GM06990 (cell line): Measurements from ENCODE around the gene MAGI1.

Experiments
- DNase-seq: peaks from one replicate; pipeline ENCODE4 v3.0.0-alpha.2; 2011; ENCODE audit not compliant: insufficient read length; ENCODE audit errors: extremely low read depth
- H3K27me3 ChIP-seq: replicated peaks from 2 replicates; pipeline ENCODE4 v1.6.0; 2011; ENCODE audit warnings: low read length; ENCODE audit not compliant: control insufficient read depth, insufficient read depth
- H3K36me3 ChIP-seq: 2 replicates; pipeline ENCODE4 v1.5.1; 2011; ENCODE audit warnings: low read length; ENCODE audit not compliant: control insufficient read depth, insufficient read depth
- H3K4me3 ChIP-seq: replicated peaks from 2 replicates; pipeline ENCODE4 v1.5.1; 2011; ENCODE audit warnings: low read depth, mild to moderate bottlenecking, control low read depth, low read length
- CTCF ChIP-seq: IDR thresholded peaks from 2 replicates; pipeline ENCODE4 v1.5.1; 2011; ENCODE audit warnings: low read length, control low read depth, mild to moderate bottlenecking, inconsistent platforms; ENCODE audit not compliant: insufficient read depth, poor library complexity, severe bottlenecking

MAGI1 gene

GRCh38 chr3:65992106-65992505, 46.6 kb downstream of the MAGI1 start:
- DNase-seq: no peak
- no peak for TF ChIP-seq CTCF
- Histone ChIP-seq H3K4me3 (no peak overlapping the region), H3K36me3 (no peaks in the 10 kb centered on the region), H3K27me3 (no peaks in the 10 kb centered on the region)

- TF ChIP-seq CTCF: no peak
- no peak for DNase-seq
- H3K4me3 ChIP-seq: no peak overlapping the region
- H3K27me3 ChIP-seq: no peaks in the 10 kb centered on the region
- no peaks in the 10 kb centered on the region for H3K36me3 ChIP-seq
Observed at GRCh38 chr3:65988411-65989180, 50.1 kb downstream of the MAGI1 start.

GRCh38 chr3:65986285-65986684, 52.4 kb downstream of the MAGI1 start:
- H3K36me3 ChIP-seq: no peaks in the 10 kb centered on the region
- H3K4me3 ChIP-seq: no peak overlapping the region
- DNase-seq: no peak
- no peaks in the 10 kb centered on the region for H3K27me3 ChIP-seq
- no peak for TF ChIP-seq CTCF

GRCh38 chr3:65984975-65985374, 53.7 kb downstream of the MAGI1 start:
- TF ChIP-seq CTCF: no peak
- no peak overlapping the region for H3K4me3 ChIP-seq
- no peaks in the 10 kb centered on the region for H3K36me3 ChIP-seq
- no peak for DNase-seq
- no peaks in the 10 kb centered on the region for H3K27me3 ChIP-seq

GRCh38 chr3:65983100-65983499, 55.6 kb downstream of the MAGI1 start:
- no peak overlapping the region for H3K4me3 ChIP-seq
- H3K27me3 ChIP-seq: no peaks in the 10 kb centered on the region
- DNase-seq: no peak
- no peak for TF ChIP-seq CTCF
- no peaks in the 10 kb centered on the region for H3K36me3 ChIP-seq

GRCh38 chr3:65979731-65980130, 59.0 kb downstream of the MAGI1 start:
- TF ChIP-seq CTCF: no peak
- H3K27me3 ChIP-seq: no peaks in the 10 kb centered on the region
- no peak for DNase-seq
- H3K36me3 ChIP-seq: no peaks in the 10 kb centered on the region
- H3K4me3 ChIP-seq: no peak overlapping the region
